ENCODE measurements around the gene PLXDC2.

The PLXDC2 gene

DNA sequence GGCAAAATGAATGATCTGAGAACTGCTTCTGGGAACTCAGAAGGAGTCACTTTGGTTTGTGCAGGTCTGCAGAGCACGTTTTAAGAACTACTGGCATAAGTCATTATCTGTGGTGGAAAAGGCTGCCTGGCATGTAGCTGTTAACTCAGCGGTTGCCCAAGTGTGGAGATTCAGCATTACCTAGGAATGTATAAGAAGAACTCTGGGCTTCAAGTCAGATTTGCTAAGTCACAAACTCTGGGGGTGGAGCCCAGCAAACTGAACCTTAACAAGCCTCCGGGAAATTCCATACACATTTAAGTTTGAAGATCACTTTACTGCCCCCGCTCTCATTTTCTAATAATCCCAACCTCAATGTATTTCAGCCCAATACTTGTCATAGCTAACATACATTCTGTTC lies 31.1 kb downstream of the PLXDC2 start:
- no peaks in the 10 kb centered on the region for H3K9me3 ChIP-seq (ENCODE audit: low read length)
- peaks cover 32% of the 10 kb centered on the region for H3K4me1 ChIP-seq (ENCODE audit: insufficient read depth, low read length)
- no peak overlapping the region for H2AFZ ChIP-seq (ENCODE audit: low read depth, low read length)
- no peaks in the 10 kb centered on the region for H3K27me3 ChIP-seq (ENCODE audit: insufficient read depth, low read length)
- H3K36me3 ChIP-seq (ENCODE audit: insufficient read depth, low read length) = no peaks in the 10 kb centered on the region
- no peak overlapping the region for H3K4me3 ChIP-seq (ENCODE audit: low read length)

DNA sequence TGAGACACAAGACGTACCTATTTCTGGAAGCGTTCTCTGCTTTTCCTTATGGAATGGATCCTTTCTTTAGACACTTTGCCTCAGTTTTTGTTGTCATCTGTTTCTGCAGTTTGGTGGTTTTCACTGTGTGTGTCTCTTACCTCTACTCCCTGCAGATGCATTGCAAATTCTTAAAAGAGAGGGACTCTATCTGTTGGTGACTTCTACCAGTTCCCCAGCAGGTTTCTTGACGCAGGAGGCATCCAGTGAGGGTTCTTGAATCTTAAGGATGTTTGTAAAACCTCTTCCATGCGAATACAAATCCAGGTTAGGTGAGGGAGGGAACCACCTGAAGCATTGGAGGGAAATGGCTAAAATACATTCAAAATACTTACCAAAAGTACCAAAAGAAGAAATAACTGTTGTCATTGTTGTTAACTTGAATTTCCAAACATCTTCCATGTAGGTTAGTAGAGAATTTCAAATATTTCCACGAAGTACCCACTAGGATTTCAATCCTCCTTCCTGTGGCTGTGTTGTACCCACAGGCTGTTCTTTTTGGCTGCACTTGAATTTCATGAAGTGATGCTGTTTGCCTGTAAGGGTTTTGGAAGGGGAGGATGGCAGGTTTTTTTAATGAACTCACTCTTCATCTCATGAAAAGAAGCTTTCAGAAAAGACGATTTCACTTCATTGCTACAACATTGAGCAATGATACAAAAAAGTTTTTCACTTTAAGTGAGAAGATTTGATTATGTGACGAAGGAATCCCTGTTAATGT lies 32.2 kb downstream of the PLXDC2 start:
- Histone ChIP-seq H3K4me3 (ENCODE audit: low read length) (no peak overlapping the region), H3K9me3 (ENCODE audit: low read length) (no peaks in the 10 kb centered on the region), H3K36me3 (ENCODE audit: insufficient read depth, low read length) (no peaks in the 10 kb centered on the region), H3K4me1 (ENCODE audit: insufficient read depth, low read length) (peaks cover 28% of the 10 kb centered on the region), H3K27me3 (ENCODE audit: insufficient read depth, low read length) (no peaks in the 10 kb centered on the region), H2AFZ (ENCODE audit: low read depth, low read length) (no peak overlapping the region)

- H2AFZ ChIP-seq (ENCODE audit: low read depth, low read length) = no peak overlapping the region
- H3K9me3 ChIP-seq (ENCODE audit: low read length) = no peaks in the 10 kb centered on the region
- no peak overlapping the region for H3K4me3 ChIP-seq (ENCODE audit: low read length)
- H3K27me3 ChIP-seq (ENCODE audit: insufficient read depth, low read length) = no peaks in the 10 kb centered on the region
- H3K36me3 ChIP-seq (ENCODE audit: insufficient read depth, low read length) = peaks cover 3% of the 10 kb centered on the region
- peaks cover 3% of the 10 kb centered on the region for H3K4me1 ChIP-seq (ENCODE audit: insufficient read depth, low read length)
Observed at GRCh38 chr10:19853831-19854230, 37.6 kb downstream of the PLXDC2 start.

DNA sequence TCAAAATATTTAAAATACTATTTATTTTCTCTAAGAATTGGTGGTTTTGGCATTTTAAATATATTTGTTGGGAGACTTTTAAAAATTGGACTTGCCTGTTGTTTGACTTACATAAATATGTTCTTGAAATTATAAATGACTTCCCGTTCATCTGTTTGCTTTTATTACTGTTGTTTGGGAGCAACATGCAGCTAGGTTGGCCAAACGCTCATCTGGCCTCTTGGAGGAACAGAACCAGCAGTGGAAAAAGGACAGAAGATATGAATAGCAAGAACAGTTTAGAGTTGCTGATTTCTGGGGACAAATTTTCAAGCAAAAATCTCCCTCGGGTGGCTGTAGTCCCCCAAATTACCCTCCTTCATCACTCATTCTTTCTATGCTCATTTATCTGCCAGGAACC lies 41.6 kb downstream of the PLXDC2 start:
- Histone ChIP-seq H3K4me3 (ENCODE audit: low read length) (no peak overlapping the region), H3K9me3 (ENCODE audit: low read length) (no peaks in the 10 kb centered on the region), H3K27me3 (ENCODE audit: insufficient read depth, low read length) (no peaks in the 10 kb centered on the region), H3K36me3 (ENCODE audit: insufficient read depth, low read length) (peaks cover 3% of the 10 kb centered on the region), H2AFZ (ENCODE audit: low read depth, low read length) (no peak overlapping the region), H3K4me1 (ENCODE audit: insufficient read depth, low read length) (peaks cover 10% of the 10 kb centered on the region)

DNA sequence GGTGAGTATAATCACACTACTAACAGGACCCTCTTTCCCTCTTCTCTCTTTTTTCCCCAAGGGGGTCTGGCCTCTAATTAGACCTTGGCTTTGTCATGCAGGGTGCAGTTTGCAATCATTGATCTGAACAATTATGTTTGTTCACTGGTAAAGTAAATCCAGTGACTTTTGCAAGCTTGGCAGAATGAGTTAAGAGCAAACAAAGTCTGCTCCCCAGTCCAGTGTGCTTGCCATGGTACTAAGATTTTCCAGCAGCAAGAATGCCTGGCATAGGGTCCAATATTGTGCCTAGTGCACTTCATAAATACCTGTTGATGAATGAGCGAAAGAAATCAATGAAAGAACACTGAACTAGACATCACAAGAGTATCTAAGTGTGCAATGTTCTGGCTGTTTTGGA lies 43.9 kb downstream of the PLXDC2 start:
- Histone ChIP-seq H3K36me3 (ENCODE audit: insufficient read depth, low read length) (peaks cover 3% of the 10 kb centered on the region), H3K4me3 (ENCODE audit: low read length) (no peak overlapping the region), H2AFZ (ENCODE audit: low read depth, low read length) (no peak overlapping the region), H3K9me3 (ENCODE audit: low read length) (no peaks in the 10 kb centered on the region), H3K27me3 (ENCODE audit: insufficient read depth, low read length) (no peaks in the 10 kb centered on the region), H3K4me1 (ENCODE audit: insufficient read depth, low read length) (peaks cover 12% of the 10 kb centered on the region)

DNA sequence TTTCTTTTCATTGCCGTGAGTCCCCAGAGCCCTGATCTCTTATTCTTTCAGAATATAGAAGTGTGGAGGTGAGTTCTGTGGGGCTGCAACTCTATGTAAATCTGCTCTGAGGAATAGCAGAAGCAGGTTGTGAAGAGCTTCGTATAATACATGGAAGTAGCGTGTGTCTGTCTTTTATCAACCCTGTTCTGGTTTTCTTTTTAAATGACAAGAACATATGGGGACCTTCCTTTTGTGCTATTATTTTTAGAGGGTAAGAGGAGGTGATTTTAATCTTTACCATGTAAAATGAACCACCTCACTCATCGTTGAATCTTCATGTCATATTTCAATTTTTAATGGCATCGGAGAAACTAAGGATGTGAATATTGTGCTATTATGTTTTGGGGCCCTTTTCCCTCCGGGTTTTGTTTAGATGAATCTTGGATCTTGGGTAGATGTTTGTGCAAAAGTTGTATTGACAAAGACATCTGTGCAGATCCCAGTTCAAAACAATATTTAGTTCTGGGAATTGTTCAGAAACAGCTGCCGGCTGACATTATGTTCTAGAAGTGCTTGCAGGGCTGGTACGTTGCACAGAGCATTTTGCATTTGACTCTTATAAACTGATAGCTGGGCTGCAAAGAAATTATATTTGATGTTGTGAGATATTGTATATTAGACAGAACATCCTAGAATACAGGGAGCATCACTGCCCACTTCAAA lies 46.7 kb downstream of the PLXDC2 start:
- no peak overlapping the region for H2AFZ ChIP-seq (ENCODE audit: low read depth, low read length)
- H3K27me3 ChIP-seq (ENCODE audit: insufficient read depth, low read length) = no peaks in the 10 kb centered on the region
- H3K4me3 ChIP-seq (ENCODE audit: low read length) = no peak overlapping the region
- peaks cover 7% of the 10 kb centered on the region for H3K9me3 ChIP-seq (ENCODE audit: low read length)
- H3K4me1 ChIP-seq (ENCODE audit: insufficient read depth, low read length) = peaks cover 12% of the 10 kb centered on the region
- H3K36me3 ChIP-seq (ENCODE audit: insufficient read depth, low read length) = peaks cover 13% of the 10 kb centered on the region

- Histone ChIP-seq H3K4me1 (ENCODE audit: insufficient read depth, low read length) (peaks cover 12% of the 10 kb centered on the region), H3K9me3 (ENCODE audit: low read length) (peaks cover 7% of the 10 kb centered on the region), H3K27me3 (ENCODE audit: insufficient read depth, low read length) (no peaks in the 10 kb centered on the region), H2AFZ (ENCODE audit: low read depth, low read length) (no peak overlapping the region), H3K4me3 (ENCODE audit: low read length) (no peak overlapping the region), H3K36me3 (ENCODE audit: insufficient read depth, low read length) (peaks cover 13% of the 10 kb centered on the region)
Observed at GRCh38 chr10:19865676-19866075, 49.4 kb downstream of the PLXDC2 start.

DNA sequence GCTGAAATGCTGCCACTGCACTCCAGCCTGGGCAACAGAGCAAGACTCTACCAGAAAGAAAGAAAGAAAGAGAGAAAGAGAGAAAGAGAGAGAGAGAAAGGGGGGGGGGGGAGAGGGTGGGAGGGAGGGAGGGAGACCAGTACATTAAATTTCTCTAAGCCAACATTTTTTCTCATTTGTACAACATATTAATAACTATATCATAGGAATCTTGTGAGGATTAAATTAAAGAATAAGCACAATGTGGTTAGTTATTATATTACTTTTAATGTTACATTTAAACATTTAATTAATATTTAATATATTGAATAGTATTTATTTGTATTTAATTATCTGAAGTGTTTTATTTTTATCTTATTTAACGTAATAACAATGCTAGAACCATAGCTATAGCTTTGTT lies 53.1 kb downstream of the PLXDC2 start:
- Histone ChIP-seq H3K36me3 (ENCODE audit: insufficient read depth, low read length) (peaks cover 13% of the 10 kb centered on the region), H3K4me1 (ENCODE audit: insufficient read depth, low read length) (no peaks in the 10 kb centered on the region), H3K4me3 (ENCODE audit: low read length) (no peak overlapping the region), H3K9me3 (ENCODE audit: low read length) (peaks cover 7% of the 10 kb centered on the region), H3K27me3 (ENCODE audit: insufficient read depth, low read length) (no peaks in the 10 kb centered on the region), H2AFZ (ENCODE audit: low read depth, low read length) (no peak overlapping the region)

DNA sequence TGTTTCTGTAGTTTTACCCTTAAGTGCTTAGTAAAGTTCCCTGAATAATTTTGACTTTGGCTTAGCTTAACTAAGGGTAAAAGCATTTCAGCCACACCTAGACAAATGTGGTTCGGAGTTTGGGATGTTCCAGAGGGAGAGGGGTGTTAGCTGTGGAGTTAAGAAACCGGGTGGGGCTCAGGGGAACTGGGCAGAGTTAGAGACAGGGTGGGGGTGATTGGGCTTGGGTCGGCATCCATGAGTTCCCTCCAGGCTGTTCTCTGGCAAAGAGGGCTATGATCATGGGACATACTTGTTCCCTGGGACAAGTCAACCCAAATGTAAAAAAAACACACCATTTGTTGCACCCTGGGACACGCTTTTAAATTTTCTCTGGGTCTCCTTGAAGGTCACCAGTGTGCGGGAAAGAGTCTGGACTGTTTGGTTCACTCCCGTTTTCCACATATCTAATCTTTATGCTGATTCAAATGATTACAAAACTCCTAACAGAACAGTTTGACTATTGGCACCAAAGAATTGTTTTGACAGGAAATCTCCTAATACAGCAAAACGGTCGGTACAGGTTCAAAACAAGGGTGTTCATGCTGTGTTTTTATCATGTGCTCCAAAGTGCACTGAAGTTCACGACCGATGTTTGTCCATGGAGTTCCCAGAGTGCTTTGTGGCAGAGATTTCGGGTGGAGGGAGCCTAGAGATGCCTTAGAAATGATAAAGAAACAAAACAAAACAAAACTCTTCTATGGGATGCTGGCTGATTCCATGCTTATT lies 56.5 kb downstream of the PLXDC2 start:
- no peaks in the 10 kb centered on the region for H3K36me3 ChIP-seq (ENCODE audit: insufficient read depth, low read length)

DNA sequence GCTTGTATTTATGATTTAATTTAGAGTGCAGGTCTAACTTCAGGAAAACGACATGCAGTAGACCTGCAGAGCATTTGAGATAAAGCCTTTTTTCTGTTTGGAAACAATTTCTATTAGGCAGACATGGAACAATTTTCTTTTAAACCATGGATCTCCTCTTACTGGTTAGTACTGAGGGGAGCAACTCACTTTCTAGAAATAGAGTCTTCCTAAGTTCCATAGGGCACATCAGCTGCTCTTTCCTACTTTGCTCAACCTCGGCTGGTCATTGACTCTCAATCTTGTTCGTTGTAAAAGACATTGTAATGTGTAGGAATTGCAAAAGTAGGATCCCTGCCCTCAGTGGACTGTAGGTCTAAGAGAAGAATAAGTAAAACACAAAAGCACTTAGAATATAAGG lies 58.0 kb downstream of the PLXDC2 start:
- Histone ChIP-seq H2AFZ (ENCODE audit: low read depth, low read length) (no peak overlapping the region), H3K27me3 (ENCODE audit: insufficient read depth, low read length) (no peaks in the 10 kb centered on the region), H3K9me3 (ENCODE audit: low read length) (no peaks in the 10 kb centered on the region), H3K36me3 (ENCODE audit: insufficient read depth, low read length) (no peaks in the 10 kb centered on the region), H3K4me1 (ENCODE audit: insufficient read depth, low read length) (no peaks in the 10 kb centered on the region), H3K4me3 (ENCODE audit: low read length) (no peak overlapping the region)

More for the DNA sequence above, 56.5 kb downstream of the PLXDC2 start:
- Histone ChIP-seq H3K4me1 (ENCODE audit: insufficient read depth, low read length) (no peaks in the 10 kb centered on the region), H2AFZ (ENCODE audit: low read depth, low read length) (no peak overlapping the region), H3K27me3 (ENCODE audit: insufficient read depth, low read length) (no peaks in the 10 kb centered on the region), H3K4me3 (ENCODE audit: low read length) (no peak overlapping the region), H3K9me3 (ENCODE audit: low read length) (no peaks in the 10 kb centered on the region)

- H3K4me1 ChIP-seq (ENCODE audit: insufficient read depth, low read length) = no peaks in the 10 kb centered on the region
- no peak overlapping the region for H2AFZ ChIP-seq (ENCODE audit: low read depth, low read length)
- no peaks in the 10 kb centered on the region for H3K9me3 ChIP-seq (ENCODE audit: low read length)
- H3K27me3 ChIP-seq (ENCODE audit: insufficient read depth, low read length) = no peaks in the 10 kb centered on the region
- no peak overlapping the region for H3K4me3 ChIP-seq (ENCODE audit: low read length)
- H3K36me3 ChIP-seq (ENCODE audit: insufficient read depth, low read length) = no peaks in the 10 kb centered on the region
Observed at GRCh38 chr10:19874791-19875190, 58.6 kb downstream of the PLXDC2 start.

DNA sequence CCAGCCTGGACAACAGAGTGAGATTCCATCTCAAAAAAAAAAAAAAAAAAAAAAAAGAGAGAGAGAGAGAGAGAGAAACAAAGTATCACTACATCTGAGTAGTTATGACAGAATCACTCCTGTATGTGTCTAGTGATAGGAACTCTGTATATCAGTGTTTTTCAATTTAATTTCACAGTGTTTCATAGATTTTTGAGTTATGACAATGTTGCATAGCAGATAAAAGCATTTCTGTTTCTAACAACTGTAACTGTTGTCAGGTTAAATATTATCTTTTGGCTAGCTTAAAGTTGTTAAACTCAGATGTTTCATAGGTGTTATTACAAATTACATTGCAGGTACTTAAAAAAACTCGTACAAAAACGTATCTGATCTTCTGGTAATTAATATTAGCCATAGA lies 60.3 kb downstream of the PLXDC2 start:
- H3K4me1 ChIP-seq (ENCODE audit: insufficient read depth, low read length) = no peaks in the 10 kb centered on the region
- H3K27me3 ChIP-seq (ENCODE audit: insufficient read depth, low read length) = no peaks in the 10 kb centered on the region
- H3K9me3 ChIP-seq (ENCODE audit: low read length) = no peaks in the 10 kb centered on the region
- no peaks in the 10 kb centered on the region for H3K36me3 ChIP-seq (ENCODE audit: insufficient read depth, low read length)
- H2AFZ ChIP-seq (ENCODE audit: low read depth, low read length) = no peak overlapping the region
- no peak overlapping the region for H3K4me3 ChIP-seq (ENCODE audit: low read length)
